Gastrocnemius medialis (tissue), 4 donors: ENCODE data around the gene AMN.

Experiments
- POLR2A ChIP-seq, 2 donors: fragments of 450-650 bp; IDR thresholded peaks; one replicate each; pipeline ENCODE4 v1.6.1; 2017; ENCODE audit warnings: antibody characterized with exemption in 2 of 2, mild to moderate bottlenecking in 2 of 2, moderate library complexity in 2 of 2
- TF ChIP-seq, protein P1 (sequence below), 5 experiments: fragments of 450-650 bp in 3 of 5; fragments of 200-600 bp in 2 of 5; sonication (generic) in 2 of 5; IDR thresholded peaks in 4 of 5; conservative IDR thresholded peaks in 1 of 5; 1 replicate in 4 of 5; 2 replicates in 1 of 5; pipeline ENCODE4 v1.5.1; 2016 to 2019; ENCODE audit warnings: antibody characterized with exemption in 5 of 5, mild to moderate bottlenecking in 3 of 5, moderate library complexity in 3 of 5

DNA sequence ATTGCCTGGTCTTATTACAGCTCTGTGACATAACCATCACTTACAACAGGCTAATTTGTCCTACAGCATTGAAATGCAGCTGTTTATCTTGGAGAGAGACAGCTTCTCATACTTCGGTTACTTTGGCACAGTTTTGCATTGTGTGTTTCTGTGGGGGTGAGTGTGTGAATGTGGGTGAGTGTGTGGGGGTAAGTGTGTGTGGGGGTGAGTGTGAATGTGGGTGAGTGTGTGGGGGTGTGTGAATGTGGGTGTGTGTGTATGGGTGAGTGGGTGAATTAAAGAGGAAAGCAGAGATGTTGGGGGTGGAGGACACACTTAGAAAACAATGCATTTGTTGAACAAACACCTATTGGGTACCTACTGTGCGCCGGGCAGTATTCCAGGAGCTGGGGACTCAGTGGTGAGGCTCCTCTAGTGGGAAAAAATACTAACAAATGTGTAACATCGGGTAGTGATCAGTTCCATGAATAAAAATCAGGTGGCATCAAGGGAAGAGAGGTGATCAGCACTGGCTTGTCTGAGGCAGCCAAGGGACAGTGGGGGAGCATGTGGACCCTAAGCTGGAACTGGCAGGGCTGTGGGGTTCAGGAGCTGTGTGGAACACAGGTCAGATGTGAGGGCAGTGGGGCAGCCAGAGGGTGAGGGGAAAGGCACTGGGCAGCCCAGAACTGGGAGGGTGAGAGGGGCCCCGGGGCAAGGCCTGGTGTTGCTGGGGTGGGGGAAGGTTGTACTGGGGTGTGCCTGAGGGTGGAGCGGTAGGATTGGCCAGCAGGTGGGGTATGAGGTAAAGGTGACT, 44.1 kb upstream of the AMN start:
- TF ChIP-seq, protein P1, sequence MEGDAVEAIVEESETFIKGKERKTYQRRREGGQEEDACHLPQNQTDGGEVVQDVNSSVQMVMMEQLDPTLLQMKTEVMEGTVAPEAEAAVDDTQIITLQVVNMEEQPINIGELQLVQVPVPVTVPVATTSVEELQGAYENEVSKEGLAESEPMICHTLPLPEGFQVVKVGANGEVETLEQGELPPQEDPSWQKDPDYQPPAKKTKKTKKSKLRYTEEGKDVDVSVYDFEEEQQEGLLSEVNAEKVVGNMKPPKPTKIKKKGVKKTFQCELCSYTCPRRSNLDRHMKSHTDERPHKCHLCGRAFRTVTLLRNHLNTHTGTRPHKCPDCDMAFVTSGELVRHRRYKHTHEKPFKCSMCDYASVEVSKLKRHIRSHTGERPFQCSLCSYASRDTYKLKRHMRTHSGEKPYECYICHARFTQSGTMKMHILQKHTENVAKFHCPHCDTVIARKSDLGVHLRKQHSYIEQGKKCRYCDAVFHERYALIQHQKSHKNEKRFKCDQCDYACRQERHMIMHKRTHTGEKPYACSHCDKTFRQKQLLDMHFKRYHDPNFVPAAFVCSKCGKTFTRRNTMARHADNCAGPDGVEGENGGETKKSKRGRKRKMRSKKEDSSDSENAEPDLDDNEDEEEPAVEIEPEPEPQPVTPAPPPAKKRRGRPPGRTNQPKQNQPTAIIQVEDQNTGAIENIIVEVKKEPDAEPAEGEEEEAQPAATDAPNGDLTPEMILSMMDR (IDR thresholded peaks at IDR 0.05 in 4 of 5, conservative IDR thresholded peaks at IDR 0.05 in 1 of 5), result no peak
- no peak for TF ChIP-seq POLR2A (IDR thresholded peaks at IDR 0.05)
